ENCODE data around the gene CUL7. TPM values are rescaled to one million over a fixed set of nuclear protein-coding genes. Genes with fewer than 3 reads are reported as not detected.

CUL7 gene
- total and polyA plus RNA-seq, 9 of the 15 experiments (the other 6 are each of a cell fraction or from before 2014, with no cell fraction given), result 0.44 to 20.1 (median 8.6) TPM

GRCh38 chr6:43053545-43054205, at the start of gene CUL7 (continued):
- peak; percentile 80 for TF ChIP-seq ZNF75A (CRISPR knock-in tag; IDR thresholded peaks at IDR 0.05)
- TF ChIP-seq ZNF274 (IDR thresholded peaks at IDR 0.05; ENCODE audit: borderline replicate concordance, low read depth, low read length), result no peak
- peak; percentile 92 for TF ChIP-seq RREB1 (CRISPR knock-in tag; IDR thresholded peaks at IDR 0.05)
- no peak for TF ChIP-seq ZKSCAN8 (CRISPR knock-in tag; IDR thresholded peaks at IDR 0.05)
- TF ChIP-seq RBBP5 (IDR thresholded peaks at IDR 0.05; ENCODE audit: borderline replicate concordance, insufficient read depth, low read length, poor library complexity, severe bottlenecking), result peak; percentile 61
- TF ChIP-seq ZNF311 (CRISPR knock-in tag; IDR thresholded peaks at IDR 0.05), result no peak
- no peak for TF ChIP-seq SNAPC5 (CRISPR knock-in tag; IDR thresholded peaks at IDR 0.05)
- TF ChIP-seq ZNF232 (CRISPR knock-in tag; IDR thresholded peaks at IDR 0.05), result no peak
- no peak; the same call in 1 of the 2 replicates for TF ChIP-seq STAT5A (IDR thresholded peaks at IDR 0.05; ENCODE audit: borderline replicate concordance, low read length)
- TF ChIP-seq CEBPB (tag; IDR thresholded peaks at IDR 0.05), result no peak
- TF ChIP-seq ETV1 (tag; conservative IDR thresholded peaks at IDR 0.05; ENCODE audit: low read depth), result peak; percentile 94
- peak; percentile 28; the same call in 1 of the 2 replicates for TF ChIP-seq ZBTB12 (CRISPR knock-in tag; IDR thresholded peaks at IDR 0.05)
- no peak for TF ChIP-seq MYBL2 (IDR thresholded peaks at IDR 0.05; ENCODE audit: low read depth)
- no peak for TF ChIP-seq MYBL2 (CRISPR knock-in tag; IDR thresholded peaks at IDR 0.05; ENCODE audit: borderline replicate concordance)
- peak; percentile 65 for TF ChIP-seq HDAC3 (IDR thresholded peaks at IDR 0.05; ENCODE audit: borderline replicate concordance, partially characterized antibody)
- peak; percentile 5 for TF ChIP-seq PHF21A (IDR thresholded peaks at IDR 0.05; ENCODE audit: borderline replicate concordance, low read depth)
- no peak for TF ChIP-seq MEF2D (tag; conservative IDR thresholded peaks at IDR 0.05; ENCODE audit: low read depth)
- peak; percentile 75; the same call in 1 of the 2 replicates for TF ChIP-seq LARP7 (IDR thresholded peaks at IDR 0.05)
- no peak for TF ChIP-seq MECOM (CRISPR knock-in tag; IDR thresholded peaks at IDR 0.05)
